GOT3 (cell line): ENCODE results near the gene ESPN.

ENCODE experiments used
- DNase-seq: peaks from one replicate; lab custom pipeline; 2025; ENCODE audit warnings: mixed read lengths; lab: John Stamatoyannopoulos, UW

ESPN gene

DNA sequence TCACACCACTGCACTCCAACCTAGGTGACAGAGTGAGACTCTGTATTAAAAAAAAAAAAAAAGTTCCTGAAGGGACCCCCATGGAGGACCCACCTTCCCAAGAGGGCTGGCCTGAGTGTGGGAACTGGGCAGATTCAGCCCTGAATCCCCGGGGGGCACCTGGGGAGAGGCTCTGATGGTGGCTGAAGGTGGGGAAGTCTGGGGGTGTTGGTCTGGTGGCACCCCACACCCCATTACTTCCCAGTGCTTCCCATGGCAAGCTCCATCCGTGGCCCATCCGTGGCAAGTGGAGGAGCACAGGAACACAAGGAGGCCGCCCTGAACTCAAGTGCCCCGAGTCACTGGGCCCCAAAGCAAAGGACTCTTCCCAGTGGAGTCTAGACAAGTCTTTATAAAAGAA, 42.2 kb downstream of the ESPN start:
- no peak for DNase-seq

DNA sequence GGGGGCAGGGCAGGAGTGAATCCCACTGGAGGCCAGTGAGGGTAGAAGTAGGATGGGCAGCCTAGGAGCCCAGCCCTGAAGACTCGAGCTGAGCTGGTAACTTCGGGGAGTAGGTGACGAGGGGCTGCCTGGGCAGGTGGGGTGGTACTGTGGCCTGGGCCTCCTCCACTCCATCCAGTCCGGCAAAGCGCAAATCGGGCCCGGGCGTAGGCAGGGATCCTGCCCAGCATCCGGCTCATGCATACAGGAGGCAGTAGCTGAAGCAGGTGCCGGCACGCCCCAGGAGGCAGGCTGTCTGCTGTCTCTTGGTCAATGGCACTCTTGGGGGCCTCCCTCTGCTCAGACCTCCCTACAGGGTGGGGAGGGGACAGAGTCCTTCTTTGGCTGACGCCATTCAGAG, 42.6 kb downstream of the ESPN start:
- DNase-seq = no peak

DNA sequence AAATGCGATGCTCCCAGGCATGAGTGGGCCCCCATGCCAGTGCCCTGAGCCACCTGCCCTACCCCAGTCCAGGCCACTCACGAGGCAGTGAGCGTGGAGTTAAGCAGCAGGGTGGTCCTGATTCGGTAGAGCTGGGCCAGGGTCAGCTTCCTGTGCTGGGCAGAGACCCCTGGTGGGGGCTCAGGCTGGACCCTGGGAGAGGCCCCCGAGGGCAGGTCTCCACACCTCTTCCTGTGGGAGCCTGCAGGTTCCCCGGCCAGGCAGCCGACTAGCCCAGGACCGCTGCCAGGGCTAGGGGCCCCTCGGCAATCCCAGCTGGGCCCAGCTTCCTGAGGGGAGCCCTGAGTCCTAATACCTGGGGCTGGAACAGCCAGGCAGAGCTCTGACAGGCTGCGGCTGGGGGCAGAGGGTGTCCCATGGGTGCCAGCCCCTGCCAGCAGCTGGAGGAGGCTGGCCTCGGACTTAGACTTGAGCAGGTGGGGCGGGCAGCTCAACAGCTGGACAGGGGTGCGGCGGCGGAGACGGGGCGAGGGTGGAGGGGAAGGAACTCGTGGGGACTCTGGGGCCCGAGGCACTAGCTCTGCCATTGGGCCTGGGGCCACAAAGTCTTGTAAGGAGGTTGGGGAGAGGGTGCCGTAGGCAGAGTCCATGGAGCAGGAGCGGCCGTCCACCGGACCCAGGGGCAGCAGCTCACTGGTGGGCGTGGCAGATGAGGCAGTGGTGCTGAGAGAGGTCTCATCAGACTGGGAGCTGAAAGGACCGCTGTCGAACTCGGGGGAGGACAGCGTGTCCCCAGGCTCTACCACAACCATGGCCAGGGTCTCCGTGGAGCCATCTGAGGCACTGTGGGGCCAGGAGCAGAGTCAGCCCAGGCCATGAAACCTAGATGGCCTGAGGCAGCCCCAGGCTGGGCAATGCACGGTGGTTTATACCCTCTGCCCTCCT, 43.4 kb downstream of the ESPN start:
- DNase-seq = no peak

DNA sequence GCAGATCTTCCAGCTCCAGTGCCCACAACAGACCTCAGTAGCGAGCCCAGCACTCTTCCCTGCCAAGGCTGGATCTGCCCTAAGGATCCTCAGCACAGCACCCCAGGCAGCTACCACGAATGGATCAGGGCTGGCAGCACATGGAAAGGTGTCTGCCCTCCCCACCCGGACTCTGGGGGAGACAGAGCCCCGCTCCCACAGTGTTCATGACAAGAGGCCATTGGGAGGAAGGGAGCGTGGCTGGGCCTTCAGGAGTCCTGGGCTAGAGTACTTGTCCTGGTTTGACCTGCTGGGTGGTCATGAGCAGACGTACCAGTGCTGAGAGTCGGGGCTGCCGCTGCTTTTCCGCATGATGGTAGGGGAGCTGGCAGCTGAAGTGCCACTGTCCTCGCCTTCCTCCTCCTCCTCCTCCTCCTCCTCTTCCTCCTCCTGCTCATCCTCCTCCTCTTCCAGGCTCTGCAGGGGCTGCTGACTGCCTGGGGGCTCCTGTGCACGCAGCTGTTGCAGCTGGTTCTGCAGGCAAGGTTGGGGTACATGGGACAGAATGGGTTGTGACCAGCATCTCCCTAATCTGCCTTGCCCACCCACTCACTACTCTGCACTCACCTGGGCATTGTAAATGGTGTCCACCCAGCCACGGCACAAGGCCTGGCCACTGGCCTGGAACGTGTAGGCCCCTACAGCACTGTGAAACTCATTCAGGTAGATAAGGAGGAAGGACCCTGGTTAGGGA, 44.3 kb downstream of the ESPN start:
- DNase-seq = no peak

DNA sequence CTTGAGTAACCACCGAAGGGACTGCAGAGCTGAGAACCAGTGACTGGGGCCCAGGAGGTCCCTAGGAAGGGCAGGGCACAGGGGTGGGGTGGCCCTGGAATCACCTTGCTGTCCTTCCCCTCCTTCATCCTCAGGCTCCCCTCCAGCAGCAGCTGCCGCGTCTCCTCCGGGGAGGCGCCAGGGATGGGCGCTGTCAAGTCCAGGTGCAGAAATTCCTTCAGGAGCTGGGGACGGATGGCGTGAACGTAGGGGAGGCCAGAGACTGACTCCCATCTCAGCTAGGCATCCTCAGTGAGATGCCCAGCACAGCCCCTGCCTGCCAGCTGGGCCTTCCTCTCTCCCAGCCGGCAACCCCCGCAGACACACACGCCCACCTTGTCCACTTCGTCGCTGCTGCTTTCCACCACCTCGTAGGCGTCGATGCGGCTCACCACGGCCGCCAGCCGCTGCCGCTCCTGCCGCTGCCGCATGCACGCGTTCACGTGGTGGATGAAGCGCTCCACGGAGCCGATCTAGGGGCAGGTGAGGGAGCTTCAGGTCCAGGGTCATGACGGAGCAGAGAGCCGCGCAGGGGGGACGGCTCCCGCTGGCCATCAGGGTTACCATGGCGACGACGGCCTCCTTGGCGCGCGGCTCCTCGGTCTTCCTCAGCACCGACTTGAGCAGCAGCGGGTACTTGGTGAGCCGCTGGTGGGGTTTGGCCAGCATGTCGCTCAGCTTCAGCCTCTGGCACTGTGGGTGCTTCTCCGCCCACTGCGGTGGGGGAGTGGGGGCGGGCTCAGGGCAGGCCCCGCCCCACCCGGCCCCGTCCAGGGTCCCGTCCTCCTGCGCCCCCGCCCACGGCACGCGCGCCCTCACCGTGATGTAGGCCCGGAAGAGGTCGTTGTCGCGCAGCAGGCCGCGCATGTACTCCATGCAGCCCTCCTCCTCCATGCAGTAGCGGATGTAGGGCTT, 45.8 kb downstream of the ESPN start:
- no peak for DNase-seq

DNA sequence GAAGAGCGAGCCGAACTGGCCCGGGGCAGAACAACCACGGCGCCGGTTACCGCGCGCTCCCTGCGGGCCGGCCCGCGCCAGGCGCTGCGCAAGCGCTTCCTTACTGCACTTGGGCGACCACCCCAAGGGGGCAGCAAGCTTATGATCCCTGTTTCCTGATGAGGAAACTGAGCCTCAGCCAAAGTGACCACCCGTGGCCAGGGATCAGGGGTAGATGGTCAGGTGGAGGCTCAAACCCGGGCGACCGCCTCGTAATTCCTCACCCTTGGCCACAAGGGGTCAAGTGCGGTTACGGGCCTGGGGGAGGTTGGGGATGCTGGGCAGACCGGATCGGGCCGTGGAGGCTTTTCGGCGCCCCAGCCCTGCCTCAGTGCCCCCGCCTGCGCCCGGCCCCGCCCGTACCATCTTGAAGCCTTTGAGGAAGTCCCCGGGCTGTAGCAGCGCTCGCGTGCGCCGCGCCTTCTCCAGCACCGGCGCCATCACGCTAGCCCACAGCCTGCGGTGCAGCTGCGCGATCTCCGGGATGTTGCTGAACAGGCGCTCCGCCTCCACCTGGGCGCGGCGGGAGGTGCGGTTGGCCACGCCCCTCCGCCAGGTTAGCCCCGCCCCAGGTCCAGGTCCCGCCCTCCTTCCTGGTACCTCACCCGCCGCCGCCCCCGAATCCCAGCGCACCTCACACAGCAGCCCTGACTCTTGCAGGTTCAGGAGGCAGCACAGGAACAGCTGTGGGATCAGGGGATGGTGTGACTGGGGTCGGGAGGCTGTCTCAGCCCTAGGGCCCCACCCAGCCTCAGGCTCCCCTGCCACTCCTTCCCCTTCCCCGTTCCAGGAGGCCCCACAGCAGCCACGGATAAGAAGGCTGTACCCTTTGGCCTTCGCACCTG, 46.8 kb downstream of the ESPN start:
- DNase-seq = no peak

DNA sequence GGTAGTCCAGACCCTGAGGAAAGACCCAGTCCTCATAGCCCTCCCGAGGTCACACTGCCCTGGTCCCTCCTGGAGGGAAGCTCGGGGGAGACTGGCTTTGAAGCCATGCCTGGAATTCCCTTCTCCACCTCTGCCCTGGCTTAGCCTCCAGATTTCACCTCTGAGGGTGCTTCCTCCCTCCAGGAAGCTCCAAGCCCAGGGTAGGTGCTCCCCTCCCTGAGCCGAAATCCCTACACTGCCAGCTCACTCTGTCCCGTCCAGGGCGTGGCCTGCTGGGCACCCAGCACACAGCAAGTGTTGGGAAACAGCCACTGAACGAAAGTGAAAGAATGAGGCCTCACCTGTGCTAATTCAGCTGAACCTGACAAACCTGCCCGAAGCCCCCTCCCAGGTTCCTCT, 47.4 kb downstream of the ESPN start:
- no peak for DNase-seq

DNA sequence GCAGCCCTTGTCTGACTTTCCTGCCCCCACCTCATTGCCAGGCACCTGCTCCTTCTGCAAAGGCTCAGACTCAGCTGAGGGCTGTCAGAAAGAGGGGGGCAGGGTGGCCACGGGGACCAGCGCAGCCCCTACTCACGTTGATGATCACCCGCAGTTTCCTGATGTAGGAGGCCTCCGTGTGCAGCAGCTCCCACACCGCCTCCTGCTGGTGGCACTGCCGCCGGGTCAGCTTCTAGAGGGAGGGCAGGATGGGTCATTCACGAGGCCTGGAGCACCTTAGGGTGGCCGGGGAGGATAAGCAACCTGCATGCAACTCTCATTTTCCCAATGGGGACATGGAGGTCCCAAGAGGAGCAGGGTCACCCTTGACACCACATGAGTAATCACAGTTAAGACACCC, 47.8 kb downstream of the ESPN start:
- DNase-seq = no peak

DNA sequence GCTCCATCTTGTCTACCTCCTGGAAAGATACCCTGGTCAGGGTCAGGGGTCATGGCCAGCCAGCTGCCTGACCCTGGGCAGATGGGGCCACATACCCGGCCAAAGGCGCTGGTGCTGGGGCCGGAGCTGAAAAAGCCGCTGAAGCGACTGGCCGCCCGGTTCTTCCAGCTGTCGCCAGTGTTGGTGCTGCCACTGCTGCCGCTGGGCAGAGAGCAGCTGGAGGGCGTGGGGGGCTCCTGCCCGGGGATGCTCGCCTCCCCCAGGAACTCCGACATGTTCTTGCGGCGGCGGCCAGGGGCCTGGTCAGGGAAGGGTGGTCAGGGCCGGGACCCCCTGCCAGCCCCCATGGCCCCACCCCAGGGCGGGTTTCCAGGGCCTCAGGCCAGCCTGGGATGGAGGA, 48.6 kb downstream of the ESPN start:
- DNase-seq = no peak

DNA sequence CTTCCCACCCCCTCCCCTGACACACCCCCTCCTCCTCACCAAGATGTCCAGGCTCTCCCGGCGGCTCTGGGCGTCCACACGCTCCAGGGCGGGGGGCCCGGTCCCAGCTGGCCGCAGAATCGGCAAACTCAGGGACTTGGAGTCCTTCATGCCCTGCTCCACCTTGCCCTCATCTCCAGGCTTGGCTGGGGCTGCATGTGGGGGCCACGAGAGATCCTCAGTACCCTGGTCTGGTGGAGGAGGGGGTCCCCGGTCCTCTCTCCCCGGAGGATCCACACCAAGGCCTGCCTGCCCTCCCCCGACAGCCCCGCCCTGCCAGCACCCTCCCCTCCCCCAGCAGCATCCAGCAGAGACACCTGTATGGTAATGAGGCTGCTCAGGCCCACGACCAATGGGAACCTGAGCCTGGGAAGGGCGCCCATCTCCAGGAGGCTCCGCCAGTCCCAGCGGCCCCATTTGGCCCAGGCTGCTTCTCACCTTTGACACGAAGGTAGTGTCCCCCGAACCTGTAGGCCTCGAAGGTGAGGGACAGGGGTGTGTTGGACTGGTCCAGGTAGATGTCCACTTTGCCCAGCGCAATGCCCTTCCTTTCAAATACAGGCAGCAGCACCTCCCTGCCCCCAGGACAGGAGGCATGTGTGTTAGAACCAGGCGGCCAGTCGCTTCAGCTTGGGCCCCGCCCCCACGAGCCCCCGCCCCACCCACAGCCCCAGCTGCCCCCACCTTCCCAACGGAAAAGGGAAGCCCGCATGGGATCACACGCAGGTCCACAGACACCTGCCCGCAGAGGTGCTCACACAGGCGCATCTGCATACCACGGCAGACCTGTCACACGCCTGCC, 49.6 kb downstream of the ESPN start:
- no peak for DNase-seq

DNA sequence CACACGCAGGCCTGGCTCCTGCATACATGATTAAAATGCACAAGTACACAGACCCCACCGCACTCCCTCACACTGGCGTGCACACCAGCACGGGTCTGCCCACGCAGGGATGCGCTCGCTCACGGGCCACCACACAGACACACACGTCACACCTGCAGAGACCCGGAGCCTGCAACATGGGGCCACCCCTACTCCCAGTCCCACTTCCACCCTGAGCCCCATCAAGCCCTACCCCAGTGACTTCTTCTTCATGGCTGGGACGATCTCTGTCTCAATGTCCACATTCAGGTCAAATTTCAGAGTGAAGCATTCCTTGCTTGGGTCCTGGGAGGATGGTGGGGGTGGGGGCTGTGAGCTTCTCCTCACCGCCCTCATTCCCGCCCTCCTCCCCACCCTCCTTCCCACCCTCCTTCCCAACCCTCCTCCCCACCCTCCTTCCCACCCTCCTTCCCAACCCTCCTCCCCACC, 50.3 kb downstream of the ESPN start:
- no peak for DNase-seq

DNA sequence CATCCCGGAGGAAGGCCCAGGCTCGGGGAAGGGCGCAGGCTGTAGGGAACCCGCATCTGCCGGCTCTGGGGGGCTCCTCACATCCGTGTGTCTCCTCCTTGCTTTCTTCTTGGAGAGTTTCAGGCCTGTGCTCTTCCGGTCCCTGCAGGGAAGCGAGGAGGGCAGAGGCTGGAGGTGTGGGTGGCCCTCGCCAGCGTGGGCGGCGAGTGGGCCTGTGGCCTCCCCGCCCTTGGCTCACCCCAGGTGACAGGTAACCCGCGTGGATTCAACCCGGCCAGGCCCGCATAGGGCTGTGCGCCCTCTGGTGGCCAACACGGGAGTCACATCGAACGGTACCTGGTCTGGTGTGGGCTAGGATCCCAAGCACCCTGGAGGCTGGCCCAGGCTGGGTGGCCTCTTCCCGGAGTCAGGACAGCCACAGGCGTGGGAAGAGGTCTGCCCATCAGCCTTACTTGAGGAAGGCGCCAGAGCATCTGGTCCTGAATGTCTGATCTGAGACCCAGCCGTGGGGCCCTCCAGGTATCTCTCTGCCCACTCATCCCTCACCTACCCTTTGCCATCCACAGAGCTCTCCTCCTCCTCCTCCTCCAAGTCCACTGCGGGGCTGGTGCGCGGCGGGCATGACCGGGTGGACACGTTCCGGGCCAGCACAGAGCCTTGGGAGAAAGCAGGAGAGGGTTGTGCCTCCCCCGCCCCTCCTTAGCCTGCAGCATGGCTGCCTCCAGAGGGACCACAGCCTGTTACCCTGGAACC, 51.0 kb downstream of the ESPN start:
- DNase-seq = no peak

DNA sequence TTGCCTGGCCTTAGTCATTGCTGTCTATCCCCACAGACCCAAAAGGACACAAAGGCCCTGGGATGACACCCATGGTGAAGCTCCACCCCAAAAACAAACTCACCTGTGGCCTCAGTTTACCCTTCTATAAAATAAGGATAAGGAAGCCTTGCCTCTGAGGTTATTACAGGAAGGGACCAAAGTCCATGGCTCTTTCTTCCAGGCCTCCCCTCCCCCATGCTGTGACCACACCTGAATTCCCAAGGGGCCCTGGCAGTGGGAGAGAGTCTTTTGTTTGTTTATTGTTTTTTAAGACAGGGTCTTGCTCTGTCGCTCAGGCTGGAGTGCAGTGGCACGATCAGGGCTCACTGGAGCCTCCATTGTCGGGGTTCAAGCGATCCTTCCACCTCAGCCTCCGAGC, 51.9 kb downstream of the ESPN start:
- no peak for DNase-seq

DNA sequence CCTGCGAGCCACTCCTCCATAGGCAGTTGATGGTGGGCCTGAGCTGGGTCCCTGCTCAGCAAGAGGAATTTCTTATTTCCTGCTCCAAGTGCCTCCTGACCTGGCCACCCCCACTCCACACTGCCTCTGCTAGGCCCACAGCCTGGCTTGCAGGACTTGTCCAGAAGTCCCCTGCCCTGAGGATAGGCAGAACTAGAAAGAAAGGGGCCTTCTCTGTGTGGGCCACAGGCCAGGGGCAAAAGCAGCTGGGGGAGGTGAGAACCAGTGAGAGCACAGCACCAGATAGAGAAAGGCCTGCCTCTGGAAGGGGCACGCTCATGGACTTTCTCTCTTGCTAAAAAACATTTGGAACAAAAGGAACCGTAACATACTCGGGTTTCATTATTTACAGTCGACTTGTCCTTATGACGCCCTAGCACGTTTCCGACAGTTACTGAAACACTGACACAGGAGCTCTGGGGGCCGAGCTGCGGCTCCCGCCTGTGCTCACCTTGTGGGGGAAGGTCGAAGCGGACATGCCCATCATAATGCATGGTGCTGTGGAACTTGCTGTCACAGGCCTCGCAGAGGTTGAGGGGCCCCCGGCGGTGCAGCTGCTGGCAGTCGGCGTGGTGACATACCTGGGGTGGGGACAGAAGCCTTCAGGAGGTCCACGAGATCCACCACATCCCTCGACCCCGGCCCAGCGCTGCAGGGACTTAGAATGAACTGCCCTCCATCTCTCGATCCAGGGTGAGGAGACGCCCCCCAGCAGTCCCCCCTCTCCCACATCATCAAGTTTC, 52.7 kb downstream of the ESPN start:
- DNase-seq = no peak

DNA sequence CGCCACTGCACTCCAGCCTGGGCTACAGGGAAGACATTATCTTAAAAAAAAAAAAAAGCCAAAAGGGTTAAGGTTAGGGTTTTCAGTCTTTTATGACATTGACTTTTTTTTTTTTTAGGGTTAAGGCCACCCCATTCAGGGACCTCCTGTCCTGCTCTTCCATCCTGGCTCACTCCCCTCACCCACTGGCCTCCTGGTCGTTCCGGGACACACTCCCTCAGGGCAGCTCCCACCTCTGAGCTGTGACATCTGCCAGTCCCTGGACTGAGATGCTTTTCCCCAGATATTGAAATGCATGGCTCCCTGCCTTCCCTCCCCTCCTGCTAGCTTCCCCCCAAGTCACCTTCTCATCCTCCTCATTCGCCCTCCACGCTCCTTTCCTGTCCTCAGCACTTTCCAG, 57.2 kb downstream of the ESPN start:
- DNase-seq = no peak

DNA sequence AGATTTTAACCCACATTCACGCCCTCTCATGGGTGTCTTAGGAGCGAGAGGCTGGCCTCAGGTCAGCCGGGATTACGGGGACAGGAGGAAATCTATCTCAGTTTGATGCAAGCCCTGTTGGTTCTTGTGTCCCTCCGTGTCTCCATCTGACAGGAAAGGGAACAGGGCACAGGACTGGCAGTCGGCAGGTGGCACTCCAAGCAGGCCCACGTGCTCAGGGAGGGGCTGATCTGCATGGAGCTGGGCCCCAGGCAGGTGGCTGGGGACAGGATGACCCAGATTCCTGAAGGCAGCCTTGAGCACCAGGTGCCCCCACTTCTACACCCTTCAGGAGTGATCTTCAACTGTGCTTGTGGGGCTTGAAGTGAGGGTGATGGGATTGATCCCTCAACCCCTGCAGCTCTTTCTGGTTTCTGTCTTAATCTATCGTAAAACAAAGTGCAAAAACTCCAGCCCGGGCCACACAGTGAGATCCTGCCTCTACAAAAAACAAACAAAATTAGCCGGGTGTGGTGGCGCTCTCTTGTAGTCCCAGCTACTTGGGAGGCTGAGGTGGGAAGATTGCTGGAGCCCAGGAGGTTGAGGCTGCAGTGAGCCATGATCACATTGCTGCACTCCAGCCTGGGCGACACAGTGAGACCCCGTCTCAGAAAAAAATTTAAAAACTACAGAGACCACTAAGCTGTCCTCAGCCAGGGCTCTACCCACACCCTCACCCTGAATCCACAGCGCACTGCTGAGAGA, 58.6 kb downstream of the ESPN start:
- no peak for DNase-seq

DNA sequence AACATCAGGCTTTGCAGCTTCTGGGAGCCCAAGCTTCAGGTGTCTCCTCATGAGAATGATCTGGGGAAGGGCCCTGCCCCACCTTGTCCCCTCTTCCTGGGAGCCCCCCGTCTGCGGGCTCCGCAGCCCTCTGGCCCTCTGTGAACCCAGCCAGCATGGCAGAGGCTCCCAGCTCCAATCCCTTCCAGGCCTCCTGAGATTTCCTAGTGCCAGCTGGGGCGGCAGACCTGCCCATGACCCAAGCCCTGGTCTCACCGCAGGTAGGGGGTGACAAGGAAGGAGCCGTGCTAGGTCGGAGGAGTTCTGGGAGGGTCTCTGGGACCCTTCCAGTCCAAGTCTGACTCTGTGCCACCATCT, 59.2 kb downstream of the ESPN start:
- DNase-seq = no peak

DNA sequence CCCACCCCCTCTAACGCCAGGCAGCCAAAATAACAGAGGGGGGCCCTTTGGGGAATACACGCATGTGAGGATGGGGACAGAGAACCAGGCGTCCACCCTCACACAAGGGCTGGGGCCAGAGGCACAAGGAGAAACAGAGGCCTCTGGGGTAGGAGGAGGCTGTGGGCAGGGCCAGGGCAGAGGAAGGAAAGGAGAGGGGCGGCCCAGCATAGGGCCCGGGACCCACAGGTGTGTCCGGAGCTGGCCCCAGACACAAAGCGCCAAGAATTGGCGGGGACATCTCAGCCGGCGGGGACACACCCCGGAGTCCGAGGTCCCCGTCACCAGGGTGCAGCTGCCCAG, 60.2 kb downstream of the ESPN start:
- DNase-seq = no peak
